ENCODE results near the gene CPSF7. TPM values are rescaled to one million over a fixed set of nuclear protein-coding genes. Genes with fewer than 3 reads are reported as not detected.
"Not testable (repeated sequence)": the region's sequence is repeated elsewhere in the genome, so short reads cannot be mapped to it uniquely, and the experiment has no call there.

CPSF7 gene
- total RNA-seq, 2 donors from 2014 or later, result 34.0 to 44.5 TPM

GRCh38 chr11:61439615-61440014 is 9.8 kb upstream of the CPSF7 start:
- Histone ChIP-seq H3K27ac (no peak overlapping the region), H3K36me3 (replicated peaks in 1 of 2; ENCODE audit: insufficient read depth in 1 of 2, low read depth in 2 of 2) (peaks cover 8 to 23% of the 10 kb centered on the region in 2 donors), H3K27me3 (no peaks in the 10 kb centered on the region), H3K4me3 (no peak overlapping the region), H3K4me1 (peaks cover 13% of the 10 kb centered on the region), H3K9me3 (no peaks in the 10 kb centered on the region)
- intact Hi-C loops (cut with DNase I), result loop anchor here (10.0 kb wide), 1 partner anchor 195 kb away; no protein-coding TSS in a partner anchor
- no peak for TF ChIP-seq CTCF (IDR thresholded peaks at IDR 0.05)
- TF ChIP-seq POLR2A (IDR thresholded peaks at IDR 0.05), result no peak
- DNase-seq (no peak), ATAC-seq (no peak)
- WGBS, 2 donors, result 64 to 88% methylated on average over 1 of the region's 1 CpG

GRCh38 chr11:61437496-61437895 is 7.7 kb upstream of the CPSF7 start:
- no peak for TF ChIP-seq CTCF (IDR thresholded peaks at IDR 0.05)
- no peak for TF ChIP-seq POLR2A (IDR thresholded peaks at IDR 0.05)
- no peak for DNase-seq
- no peaks in the 10 kb centered on the region for H3K9me3 ChIP-seq
- no peak overlapping the region for H3K27ac ChIP-seq
- H3K4me3 ChIP-seq, result no peak overlapping the region
- intact Hi-C loops (cut with DNase I), result no loop called here
- H3K4me1 ChIP-seq, result peaks cover 13% of the 10 kb centered on the region
- H3K36me3 ChIP-seq (replicated peaks in 1 of 2; ENCODE audit: insufficient read depth in 1 of 2, low read depth in 2 of 2), result peaks cover 8 to 23% of the 10 kb centered on the region in 2 donors
- no peak for ATAC-seq
- H3K27me3 ChIP-seq, result no peaks in the 10 kb centered on the region
- WGBS, 2 donors, result 91 to 93% methylated on average over 4 to 5 of the region's 5 CpGs

- H3K27ac ChIP-seq, result peak overlapping the region in 1 of 4 donors; percentile 96
- intact Hi-C loops (cut with DNase I), result not testable (repeated sequence)
Observed at GRCh38 chr11:61430839-61431238, 1.1 kb upstream of the CPSF7 start.

GRCh38 chr11:61429346-61429690 is 457 bp downstream of the CPSF7 start:
- ATAC-seq (peak; percentile 47), DNase-seq (peak in 3 of 4 donors; percentile 43 to 53 (median 51))
- Histone ChIP-seq H3K4me3 (peak overlapping the region; percentile 71 to 85), H3K4me1 (peaks cover 31% of the 10 kb centered on the region), H3K9me3 (no peaks in the 10 kb centered on the region), H3K27me3 (no peaks in the 10 kb centered on the region), H3K27ac (peak overlapping the region; percentile 90 to 96 (median 93)), H3K36me3 (replicated peaks in 1 of 2; ENCODE audit: insufficient read depth in 1 of 2, low read depth in 2 of 2) (peaks cover 0 to 14% of the 10 kb centered on the region in 2 donors)
- TF ChIP-seq CTCF (IDR thresholded peaks at IDR 0.05), result no peak
- TF ChIP-seq POLR2A (IDR thresholded peaks at IDR 0.05), result no peak
- intact Hi-C loops (cut with DNase I), result no loop called here
- WGBS, 2 donors, result 0 to 1% methylated on average over 2 to 37 of the region's 37 CpGs

More at GRCh38 chr11:61430839-61431238, 1.1 kb upstream of the CPSF7 start:
- H3K9me3 ChIP-seq; DNase-seq; H3K27me3 ChIP-seq; H3K36me3 ChIP-seq (replicated peaks in 1 of 2; ENCODE audit: insufficient read depth in 1 of 2, low read depth in 2 of 2); ATAC-seq: not testable (repeated sequence)
- peak overlapping the region in 1 of 2 donors; percentile 85 for H3K4me3 ChIP-seq
- WGBS, 2 donors, result 53 to 66% methylated on average over 10 of the region's 10 CpGs
- H3K4me1 ChIP-seq, result peaks cover 39% of the 10 kb centered on the region

- H3K9me3 ChIP-seq, result no peaks in the 10 kb centered on the region
- ATAC-seq (no peak), DNase-seq (no peak)
- H3K4me1 ChIP-seq, result peaks cover 14% of the 10 kb centered on the region
- no peaks in the 10 kb centered on the region for H3K27me3 ChIP-seq
- no peak overlapping the region for H3K4me3 ChIP-seq
- intact Hi-C loops (cut with DNase I), result no loop called here
- no peak for TF ChIP-seq CTCF (IDR thresholded peaks at IDR 0.05)
- TF ChIP-seq POLR2A (IDR thresholded peaks at IDR 0.05), result no peak
- 67 to 81% methylated on average over 1 of the region's 1 CpG for WGBS, 2 donors
- peaks cover 0 to 20% of the 10 kb centered on the region in 2 donors for H3K36me3 ChIP-seq (replicated peaks in 1 of 2; ENCODE audit: insufficient read depth in 1 of 2, low read depth in 2 of 2)
- H3K27ac ChIP-seq, result no peak overlapping the region
Observed at GRCh38 chr11:61425367-61426131, 4.2 kb downstream of the CPSF7 start.

Data from body of pancreas (tissue), 4 donors.